ENCODE results near the gene NT5C1B.

NT5C1B gene

GRCh38 chr2:18599509-18600254 lies 10.3 kb upstream of the NT5C1B start:
- DNase-seq: no peak

GRCh38 chr2:18598848-18599484 lies 9.6 kb upstream of the NT5C1B start:
- no peak for DNase-seq

GRCh38 chr2:18597618-18598017 lies 8.2 kb upstream of the NT5C1B start:
- no peak for DNase-seq

- DNase-seq: no peak
Observed at GRCh38 chr2:18596993-18597392, 7.6 kb upstream of the NT5C1B start.

GRCh38 chr2:18593496-18593895 lies 4.1 kb upstream of the NT5C1B start:
- DNase-seq: no peak

- no peak for DNase-seq
Observed at GRCh38 chr2:18592372-18592771, 3.0 kb upstream of the NT5C1B start.

GRCh38 chr2:18588802-18589201 lies 567 bp downstream of the NT5C1B start:
- no peak for DNase-seq

- DNase-seq: no peak
Observed at GRCh38 chr2:18588049-18588448, 1.3 kb downstream of the NT5C1B start.

GRCh38 chr2:18585526-18585925 lies 3.8 kb downstream of the NT5C1B start:
- DNase-seq: no peak

GRCh38 chr2:18584608-18584954 lies 4.8 kb downstream of the NT5C1B start:
- no peak for DNase-seq

- DNase-seq: no peak
Observed at GRCh38 chr2:18583905-18584607, 5.3 kb downstream of the NT5C1B start.

- no peak for DNase-seq
Observed at GRCh38 chr2:18580606-18581005, 8.8 kb downstream of the NT5C1B start.

GRCh38 chr2:18578033-18578432 lies 11.3 kb downstream of the NT5C1B start:
- DNase-seq: no peak

- DNase-seq: no peak
Observed at GRCh38 chr2:18566145-18566769, 23.1 kb downstream of the NT5C1B start.

GRCh38 chr2:18560797-18561085 lies 28.6 kb downstream of the NT5C1B start:
- DNase-seq: no peak

GRCh38 chr2:18560031-18560796 lies 29.2 kb downstream of the NT5C1B start, which contains the start of gene RDH14:
Gene RDH14 (minus strand): TSS chr2:18560653. CDS start chr2:18560572, 81 bp downstream.
- peak; percentile 87 to 93 (median 91) for DNase-seq

GRCh38 chr2:18559531-18560030 lies 29.8 kb downstream of the NT5C1B start:
- DNase-seq: peak in 3 of 4 experiments; percentile 16 to 39 (median 22)

- no peak for DNase-seq
Observed at GRCh38 chr2:18558458-18558857, 30.9 kb downstream of the NT5C1B start.

- no peak for DNase-seq
Observed at GRCh38 chr2:18557121-18557520, 32.2 kb downstream of the NT5C1B start.

- no peak for DNase-seq
Observed at GRCh38 chr2:18552351-18553077, 36.9 kb downstream of the NT5C1B start.

- DNase-seq: no peak
Observed at GRCh38 chr2:18551623-18552022, 37.7 kb downstream of the NT5C1B start.

- DNase-seq: no peak
Observed at GRCh38 chr2:18551169-18551568, 38.2 kb downstream of the NT5C1B start.
